Activated naive CD4-positive, alpha-beta T cell treated with anti-CD3 and anti-CD28 coated beads, Interleukin-2, amount 50 U/mL, for 72 hours (primary cell): ENCODE measurements around the gene PTPRG. TPM values are rescaled to one million over a fixed set of nuclear protein-coding genes. Genes with fewer than 3 reads are reported as not detected.

ENCODE experiments used
- ATAC-seq, 2 donors: fragments of 150-1000 bp; cut with Tn5 transposase; 2 replicates each; pipeline ENCODE4 v1.10.0; 2021; ENCODE audit warnings: mild to moderate bottlenecking in 2 of 2, moderate library complexity in 2 of 2
- DNase-seq, 2 donors: peaks; one replicate each; pipeline ENCODE4 v3.0.0; 2021 to 2022; ENCODE audit warnings: low spot score in 2 of 2
- H3K27ac Mint-ChIP-seq, 2 donors: one replicate each; pipeline ENCODE4 v1.8.0; 2022; ENCODE audit warnings: mild to moderate bottlenecking in 2 of 2, mixed read lengths in 2 of 2
- H3K36me3 Mint-ChIP-seq, 2 donors: one replicate each; pipeline ENCODE4 v1.8.0; 2022; ENCODE audit warnings: mixed read lengths in 2 of 2
- H3K9me3 Mint-ChIP-seq, 2 donors: one replicate each; pipeline ENCODE4 v1.8.0; 2022; ENCODE audit warnings: mixed read lengths in 2 of 2
- total RNA-seq, 2 donors: library from RNA; stranded (reverse); gene quantifications; one replicate each; pipeline ENCODE4 v1.2.3, GENCODE V29; 2022

Gene PTPRG
- total RNA-seq, 2 donors from 2014 or later = 0.11 to 0.45 TPM

GRCh38 chr3:61893840-61894566 is 332.6 kb downstream of the PTPRG start:
- ATAC-seq (no peak), DNase-seq (no peak)
- H3K9me3 Mint-ChIP-seq = peaks cover 0 to 7% of the 10 kb centered on the region in 2 donors
- H3K36me3 Mint-ChIP-seq = no peaks in the 10 kb centered on the region
- H3K27ac Mint-ChIP-seq = no peak overlapping the region

GRCh38 chr3:61894988-61895935 is 333.9 kb downstream of the PTPRG start:
- ATAC-seq = peak; percentile 96 to 97
- peak in 1 of 2 donors; percentile 73 for DNase-seq
- H3K27ac Mint-ChIP-seq = peak overlapping the region in 1 of 2 donors; percentile 58
- peaks cover 0 to 7% of the 10 kb centered on the region in 2 donors for H3K9me3 Mint-ChIP-seq
- H3K36me3 Mint-ChIP-seq = no peaks in the 10 kb centered on the region

DNA sequence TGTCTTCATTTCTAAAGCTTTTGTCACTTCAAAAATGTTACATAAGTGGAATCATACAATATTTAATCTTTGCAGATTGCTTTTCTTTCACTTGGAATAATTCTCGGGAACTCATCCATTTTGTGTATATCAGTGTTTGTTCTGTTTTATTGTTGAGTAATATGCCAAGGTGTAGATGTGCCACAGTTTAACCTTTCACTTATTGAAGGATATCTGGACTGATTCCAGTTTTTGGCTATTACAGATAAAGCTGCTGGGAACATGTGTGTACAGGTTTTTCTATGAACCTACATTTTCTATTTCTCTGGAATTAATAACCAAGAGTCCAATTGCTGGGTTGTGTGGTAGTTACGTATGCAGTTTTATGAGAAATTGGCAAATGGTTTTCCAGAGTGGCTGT is 334.9 kb downstream of the PTPRG start:
- Mint-ChIP-seq H3K27ac (no peak overlapping the region), H3K36me3 (no peaks in the 10 kb centered on the region), H3K9me3 (peaks cover 0 to 7% of the 10 kb centered on the region in 2 donors)
- no peak for DNase-seq
- ATAC-seq = no peak

DNA sequence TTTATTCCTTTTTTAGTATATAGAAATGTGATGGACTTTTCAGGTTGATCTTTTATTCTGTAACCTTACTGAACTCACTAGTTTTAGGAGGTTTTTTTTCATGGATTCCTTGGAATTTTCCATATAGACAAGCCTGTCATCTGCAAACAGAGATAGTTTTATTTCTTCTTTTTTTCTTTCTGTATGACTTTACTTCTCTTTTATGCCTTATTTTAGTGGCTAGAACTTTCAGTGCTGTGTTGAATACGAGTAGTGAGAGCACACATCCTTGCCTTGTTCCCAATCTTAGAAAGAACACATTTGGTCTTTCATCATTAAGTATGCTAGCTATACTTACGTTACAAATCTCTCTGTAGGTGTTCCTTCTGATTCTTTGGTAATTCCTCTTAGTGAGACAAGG is 336.5 kb downstream of the PTPRG start:
- no peak for DNase-seq
- H3K27ac Mint-ChIP-seq = no peak overlapping the region
- no peaks in the 10 kb centered on the region for H3K36me3 Mint-ChIP-seq
- no peak for ATAC-seq
- peaks cover 0 to 7% of the 10 kb centered on the region in 2 donors for H3K9me3 Mint-ChIP-seq

DNA sequence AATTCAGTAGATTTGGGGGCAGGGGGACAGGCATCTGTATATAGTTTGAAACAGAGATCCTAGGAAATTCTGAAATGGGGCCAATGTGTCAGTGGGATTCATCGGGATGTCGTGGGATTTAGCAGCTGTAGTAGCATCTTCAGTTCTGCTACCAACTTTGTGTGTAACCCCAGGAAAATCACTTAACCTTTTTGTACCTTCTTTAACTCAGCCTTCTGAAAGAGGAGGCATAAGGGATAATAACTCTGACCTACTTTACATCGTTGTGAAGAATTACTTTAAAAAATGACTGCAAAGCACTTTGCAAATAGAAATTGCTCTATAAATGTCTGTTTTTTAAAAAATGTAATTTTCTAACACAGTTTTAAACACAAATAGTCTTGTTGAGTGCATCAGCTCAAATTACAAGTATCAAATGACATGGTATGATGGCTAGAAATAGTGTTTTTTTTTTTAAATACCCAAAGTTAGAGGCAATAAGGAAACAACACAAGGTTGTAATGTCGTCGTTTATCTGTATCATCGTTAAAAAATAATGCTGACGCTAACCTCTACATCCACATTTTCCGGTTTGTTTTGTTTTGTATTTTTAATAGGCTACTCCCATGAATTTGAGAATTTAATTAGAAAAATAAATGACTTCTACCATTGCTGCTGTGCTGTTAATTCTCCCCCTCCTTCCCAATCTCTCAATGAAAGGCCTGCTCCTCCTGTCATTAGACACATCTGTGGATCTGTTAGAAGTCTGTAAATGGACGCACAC is 338.5 kb downstream of the PTPRG start:
- ATAC-seq (no peak), DNase-seq (no peak)
- no peaks in the 10 kb centered on the region for H3K36me3 Mint-ChIP-seq
- H3K27ac Mint-ChIP-seq = no peak overlapping the region
- peaks cover 0 to 7% of the 10 kb centered on the region in 2 donors for H3K9me3 Mint-ChIP-seq

DNA sequence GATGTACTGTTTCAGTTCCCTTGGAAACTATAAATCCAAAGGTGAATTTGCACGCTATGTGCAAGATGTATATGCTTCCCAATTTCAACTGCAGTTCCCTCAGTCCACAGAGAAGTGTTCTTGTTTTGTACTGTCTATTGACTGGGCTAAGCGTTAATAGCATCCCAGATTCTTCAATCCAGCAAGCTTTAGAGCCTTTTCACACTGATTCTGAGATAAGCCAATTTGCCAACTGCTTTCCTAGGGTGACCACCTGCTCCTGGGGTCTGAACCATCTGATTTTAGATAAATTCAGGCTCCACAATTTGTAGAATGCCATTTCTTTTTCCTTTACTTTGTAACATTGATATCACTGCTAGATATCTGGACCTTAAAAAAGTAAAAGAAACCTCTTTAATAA is 340.1 kb downstream of the PTPRG start:
- H3K36me3 Mint-ChIP-seq = no peaks in the 10 kb centered on the region
- DNase-seq = no peak
- H3K9me3 Mint-ChIP-seq = peaks cover 0 to 7% of the 10 kb centered on the region in 2 donors
- no peak for ATAC-seq
- no peak overlapping the region for H3K27ac Mint-ChIP-seq

GRCh38 chr3:61901986-61902385 is 340.6 kb downstream of the PTPRG start:
- H3K27ac Mint-ChIP-seq = no peak overlapping the region
- ATAC-seq (no peak), DNase-seq (no peak)
- peaks cover 0 to 7% of the 10 kb centered on the region in 2 donors for H3K9me3 Mint-ChIP-seq
- no peaks in the 10 kb centered on the region for H3K36me3 Mint-ChIP-seq

DNA sequence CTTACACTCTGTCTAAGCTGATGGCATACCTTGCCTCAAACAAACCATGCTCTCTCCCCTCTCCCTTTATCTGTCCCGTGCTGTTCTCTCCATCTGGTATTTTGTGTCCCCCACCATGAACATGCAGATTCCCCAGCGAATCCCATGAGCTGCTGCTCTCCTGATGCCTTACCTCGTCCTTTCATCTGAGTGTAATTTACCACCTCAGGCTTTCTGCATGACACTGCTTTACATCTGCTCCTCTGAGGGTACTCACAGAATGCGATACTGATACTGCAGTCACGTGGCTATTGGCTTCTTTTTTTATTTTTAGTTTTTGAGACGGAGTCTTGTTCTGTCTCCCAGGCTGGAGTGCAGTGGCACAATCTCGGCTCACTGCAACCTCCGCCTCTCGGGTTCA is 341.7 kb downstream of the PTPRG start:
- no peaks in the 10 kb centered on the region for H3K36me3 Mint-ChIP-seq
- no peak overlapping the region for H3K27ac Mint-ChIP-seq
- H3K9me3 Mint-ChIP-seq = peaks cover 0 to 4% of the 10 kb centered on the region in 2 donors
- ATAC-seq (no peak), DNase-seq (no peak)

DNA sequence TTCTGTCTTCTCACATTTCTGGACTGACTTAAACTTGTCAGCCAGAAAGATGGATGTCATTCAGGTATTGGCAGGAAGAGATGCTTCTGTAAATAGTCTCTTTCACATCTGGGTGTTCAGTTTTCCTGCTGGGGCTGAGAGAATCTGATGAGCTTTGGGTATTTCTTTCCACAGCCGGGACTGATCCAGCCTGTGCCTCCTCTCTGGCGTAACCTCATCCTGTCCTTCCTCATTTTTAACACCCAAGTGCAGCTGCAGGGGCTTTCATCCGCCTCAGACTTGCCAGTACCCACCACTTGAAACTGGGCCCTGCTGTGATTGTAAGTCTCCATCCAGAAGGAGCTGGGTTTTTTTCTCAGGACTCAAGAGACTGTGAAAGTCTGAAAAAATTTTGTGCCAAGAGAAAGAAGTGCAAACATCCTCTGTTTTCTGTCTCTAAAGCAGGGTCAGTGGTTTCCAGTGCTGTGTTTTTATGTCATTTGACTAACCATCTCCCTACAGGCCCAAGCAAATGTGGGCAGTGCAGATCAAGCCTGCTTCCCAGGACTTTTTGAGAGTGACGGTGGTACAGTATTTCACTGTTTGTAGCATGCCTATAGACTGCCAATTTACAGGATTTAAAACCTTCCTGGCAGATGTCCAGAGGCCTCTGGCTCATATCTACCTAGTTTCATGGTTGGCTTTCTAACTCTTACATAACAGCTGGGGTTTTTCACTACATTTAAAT is 342.7 kb downstream of the PTPRG start:
- Mint-ChIP-seq H3K36me3 (no peaks in the 10 kb centered on the region), H3K9me3 (no peaks in the 10 kb centered on the region), H3K27ac (no peak overlapping the region)
- ATAC-seq (no peak), DNase-seq (no peak)

DNA sequence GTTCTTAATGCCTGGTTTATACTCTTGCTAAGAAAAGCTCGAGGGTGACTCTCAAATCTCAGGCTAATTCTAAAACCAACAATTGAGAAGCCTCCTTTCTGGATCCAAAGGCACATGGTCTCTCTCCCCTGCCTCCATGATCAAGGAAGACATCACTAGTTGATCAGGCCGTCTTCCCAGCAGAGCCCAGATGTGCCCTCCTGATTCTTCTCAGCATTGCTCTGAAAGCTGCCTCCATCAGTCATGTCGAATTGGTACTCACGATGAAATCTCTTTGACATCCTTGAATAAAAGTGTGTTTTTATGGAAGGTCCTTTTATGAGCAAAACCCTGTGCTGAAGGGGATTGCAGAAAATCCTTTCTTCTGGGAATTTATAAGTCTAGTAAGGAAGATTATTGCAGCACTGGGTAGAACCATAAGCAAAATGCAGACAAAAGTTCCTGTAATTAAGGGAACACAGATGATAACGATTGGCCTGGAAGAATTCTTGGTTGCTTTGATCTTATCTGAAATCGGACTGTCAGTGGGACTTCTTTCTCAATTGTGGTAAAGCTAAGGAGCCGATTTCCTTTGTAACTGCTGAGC is 345.9 kb downstream of the PTPRG start:
- Mint-ChIP-seq H3K36me3 (no peaks in the 10 kb centered on the region), H3K9me3 (no peaks in the 10 kb centered on the region), H3K27ac (no peak overlapping the region)
- ATAC-seq = no peak
- no peak for DNase-seq

- Mint-ChIP-seq H3K27ac (no peak overlapping the region), H3K9me3 (no peaks in the 10 kb centered on the region), H3K36me3 (no peaks in the 10 kb centered on the region)
- DNase-seq = no peak
- ATAC-seq = no peak
Measured at GRCh38 chr3:61908382-61908781, 347.0 kb downstream of the PTPRG start.

- Mint-ChIP-seq H3K27ac (no peak overlapping the region), H3K9me3 (no peaks in the 10 kb centered on the region), H3K36me3 (no peaks in the 10 kb centered on the region)
- ATAC-seq (no peak), DNase-seq (no peak)
Measured at GRCh38 chr3:61910732-61911131, 349.4 kb downstream of the PTPRG start.

DNA sequence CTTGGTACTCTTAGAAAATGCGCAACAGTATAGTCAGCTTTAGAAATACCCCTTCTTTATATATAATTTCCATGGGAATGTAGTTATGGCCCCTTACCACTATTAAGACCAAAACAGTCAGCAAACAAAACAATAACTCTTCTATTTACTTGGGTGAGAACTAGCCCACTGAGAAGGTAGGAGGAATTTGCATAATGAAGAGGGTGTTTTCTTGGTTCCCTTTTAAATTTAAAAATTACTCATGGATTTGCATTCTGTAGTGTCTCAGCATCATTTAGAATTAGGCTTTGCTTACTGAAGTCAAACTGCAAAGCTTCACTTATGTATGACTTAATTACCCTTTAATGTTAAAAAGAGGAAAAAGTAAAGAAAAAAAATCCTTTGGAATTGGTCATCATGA is 350.8 kb downstream of the PTPRG start:
- DNase-seq = no peak
- no peak overlapping the region for H3K27ac Mint-ChIP-seq
- no peaks in the 10 kb centered on the region for H3K9me3 Mint-ChIP-seq
- H3K36me3 Mint-ChIP-seq = no peaks in the 10 kb centered on the region
- no peak for ATAC-seq

DNA sequence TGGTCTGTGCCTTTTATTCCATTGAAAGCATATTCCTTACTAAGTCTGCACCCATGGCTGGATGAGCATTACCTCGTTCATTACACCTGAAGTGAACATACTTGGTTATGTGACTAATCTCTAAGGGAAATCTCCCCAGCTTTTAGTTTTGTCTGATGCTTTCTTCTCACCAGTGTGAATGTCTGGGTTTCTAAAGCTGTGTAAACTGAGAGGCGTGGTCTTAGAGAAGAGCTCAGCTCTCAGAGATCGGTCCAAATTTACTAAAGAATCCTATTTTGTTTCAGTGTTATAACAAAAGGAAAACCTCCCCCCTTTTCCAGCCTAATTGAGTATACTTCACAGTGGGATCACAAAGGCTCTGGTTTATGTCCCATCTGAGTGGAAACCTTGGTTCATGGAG is 352.3 kb downstream of the PTPRG start:
- Mint-ChIP-seq H3K27ac (no peak overlapping the region), H3K9me3 (no peaks in the 10 kb centered on the region), H3K36me3 (no peaks in the 10 kb centered on the region)
- ATAC-seq (no peak), DNase-seq (no peak)

GRCh38 chr3:61914276-61914675 is 352.9 kb downstream of the PTPRG start:
- Mint-ChIP-seq H3K36me3 (no peaks in the 10 kb centered on the region), H3K27ac (no peak overlapping the region), H3K9me3 (no peaks in the 10 kb centered on the region)
- ATAC-seq (no peak), DNase-seq (no peak)

DNA sequence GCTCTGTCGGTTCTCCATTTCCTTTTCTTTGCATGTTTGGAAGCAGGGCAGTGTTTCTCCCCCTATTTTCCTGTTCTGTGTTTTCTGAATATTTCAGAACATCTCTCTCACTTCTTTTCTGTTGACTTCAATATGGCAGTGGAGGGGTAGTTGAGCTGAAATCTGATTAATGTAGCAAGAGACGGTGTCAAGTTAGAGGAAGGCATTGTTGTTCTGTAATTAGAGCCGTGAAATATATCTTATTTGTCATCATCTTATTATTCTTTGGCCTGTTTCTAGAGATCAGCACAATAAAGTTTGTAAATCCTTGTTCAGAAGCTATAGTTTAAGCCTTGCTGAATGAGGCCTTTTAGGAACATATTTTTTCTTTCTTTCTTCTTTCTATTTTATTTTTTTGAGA is 353.9 kb downstream of the PTPRG start:
- DNase-seq = no peak
- no peaks in the 10 kb centered on the region for H3K36me3 Mint-ChIP-seq
- no peaks in the 10 kb centered on the region for H3K9me3 Mint-ChIP-seq
- no peak for ATAC-seq
- H3K27ac Mint-ChIP-seq = no peak overlapping the region
